WERI-Rb-1 (cell line): ENCODE measurements around the gene LRRC43.

Experiments used
- DNase-seq: peaks from one replicate; pipeline ENCODE4 v3.0.0-alpha.2; 2020
- H3K27ac ChIP-seq: fragments of 250-450 bp; sonication (Bioruptor Pico); 2 replicates; pipeline ENCODE4 v1.5.1; 2020; ENCODE audit warnings: mild to moderate bottlenecking, moderate library complexity
- H3K27me3 ChIP-seq: fragments of 250-450 bp; sonication (Bioruptor Pico); 2 replicates; pipeline ENCODE4 v1.5.1; 2021; ENCODE audit warnings: mild to moderate bottlenecking, low read depth, moderate library complexity; ENCODE audit not compliant: insufficient read depth, severe bottlenecking
- H3K36me3 ChIP-seq: fragments of 250-450 bp; sonication (Bioruptor Pico); 2 replicates; pipeline ENCODE4 v1.5.1; 2020; ENCODE audit warnings: mild to moderate bottlenecking, moderate library complexity
- H3K4me3 ChIP-seq: 2 replicates; pipeline ENCODE4 v1.5.1; 2011; ENCODE audit warnings: low read depth, mild to moderate bottlenecking, control low read depth, low read length
- H3K9me3 ChIP-seq: fragments of 250-450 bp; sonication (Bioruptor Pico); 2 replicates; pipeline ENCODE4 v1.5.1; 2021; ENCODE audit warnings: mild to moderate bottlenecking, moderate library complexity; ENCODE audit not compliant: severe bottlenecking
- CTCF ChIP-seq: IDR thresholded peaks from 2 replicates; pipeline ENCODE4 v1.5.1; 2011; ENCODE audit warnings: low read depth, mild to moderate bottlenecking, control low read depth, inconsistent platforms, low read length

LRRC43 gene

GRCh38 chr12:122207391-122207790 is 24.5 kb downstream of the LRRC43 start:
- peaks cover 9% of the 10 kb centered on the region for H3K27me3 ChIP-seq
- H3K4me3 ChIP-seq: no peak overlapping the region
- no peak for TF ChIP-seq CTCF
- H3K36me3 ChIP-seq: peaks cover 48% of the 10 kb centered on the region
- DNase-seq: no peak
- H3K9me3 ChIP-seq: no peaks in the 10 kb centered on the region
- H3K27ac ChIP-seq: no peak overlapping the region

- TF ChIP-seq CTCF: no peak
- no peak overlapping the region for H3K27ac ChIP-seq
- no peaks in the 10 kb centered on the region for H3K9me3 ChIP-seq
- peaks cover 57% of the 10 kb centered on the region for H3K36me3 ChIP-seq
- no peak for DNase-seq
- H3K4me3 ChIP-seq: no peak overlapping the region
- peaks cover 9% of the 10 kb centered on the region for H3K27me3 ChIP-seq
Observed at GRCh38 chr12:122208073-122208820, 25.3 kb downstream of the LRRC43 start.

GRCh38 chr12:122215771-122216170 is 32.8 kb downstream of the LRRC43 start:
- H3K9me3 ChIP-seq: no peaks in the 10 kb centered on the region
- H3K36me3 ChIP-seq: peaks cover 83% of the 10 kb centered on the region
- H3K27ac ChIP-seq: no peak overlapping the region
- H3K4me3 ChIP-seq: no peak overlapping the region
- TF ChIP-seq CTCF: no peak
- H3K27me3 ChIP-seq: no peaks in the 10 kb centered on the region
- no peak for DNase-seq

- Histone ChIP-seq H3K9me3 (no peaks in the 10 kb centered on the region), H3K36me3 (peaks cover 86% of the 10 kb centered on the region), H3K4me3 (no peak overlapping the region), H3K27ac (no peak overlapping the region), H3K27me3 (no peaks in the 10 kb centered on the region)
- no peak for DNase-seq
- no peak for TF ChIP-seq CTCF
Observed at GRCh38 chr12:122216445-122216844, 33.5 kb downstream of the LRRC43 start.

GRCh38 chr12:122225683-122226365 is 42.9 kb downstream of the LRRC43 start, which contains the start of gene DIABLO:
Gene DIABLO (minus strand): TSS chr12:122226052. CDS start chr12:122226014, 38 bp downstream.
- TF ChIP-seq CTCF: no peak
- Histone ChIP-seq H3K9me3 (no peaks in the 10 kb centered on the region), H3K36me3 (peaks cover 45% of the 10 kb centered on the region), H3K4me3 (peak within 1 kb of the TSS; percentile 99), H3K27ac (peak within 1 kb of the TSS; percentile 91), H3K27me3 (no peaks in the 10 kb centered on the region)
- DNase-seq: peak; percentile 100
